Progenitor cell of endocrine pancreas (in vitro differentiated cells): Measurements from ENCODE around the gene COX6A1. TPM values are rescaled to one million over a fixed set of nuclear protein-coding genes. Genes with fewer than 3 reads are reported as not detected.
A peak's percentile ranks its signal among the peaks of the same experiment; 100 is the strongest.

Experiments
- DNase-seq: peaks from one replicate; pipeline ENCODE4 v3.0.0; 2021; ENCODE audit warnings: low spot score; ENCODE audit not compliant: unreplicated experiment
- H3K27ac Mint-ChIP-seq: 2 replicates; pipeline ENCODE4 v1.8.0; 2021; ENCODE audit warnings: mild to moderate bottlenecking, moderate library complexity, mixed read lengths
- H3K27me3 Mint-ChIP-seq: 2 replicates; pipeline ENCODE4 v1.8.0; 2021; ENCODE audit warnings: mixed read lengths
- H3K36me3 Mint-ChIP-seq: 2 replicates; pipeline ENCODE4 v1.8.0; 2022; ENCODE audit warnings: mixed read lengths; ENCODE audit not compliant: insufficient read depth
- H3K4me1 Mint-ChIP-seq: 2 replicates; pipeline ENCODE4 v1.8.0; 2021; ENCODE audit warnings: low read depth, mixed read lengths
- H3K4me3 Mint-ChIP-seq: 2 replicates; pipeline ENCODE4 v1.8.0; 2021; ENCODE audit warnings: low read depth, mild to moderate bottlenecking, moderate library complexity, mixed read lengths
- H3K9me3 Mint-ChIP-seq: 2 replicates; pipeline ENCODE4 v1.8.0; 2021; ENCODE audit warnings: low read depth, mixed read lengths
- CTCF ChIP-seq: fragments of 200-600 bp; sonication (generic); IDR thresholded peaks from one replicate; pipeline ENCODE4 v1.5.0; 2021; ENCODE audit warnings: antibody characterized with exemption, mild to moderate bottlenecking; ENCODE audit not compliant: unreplicated experiment
- total RNA-seq: library from RNA; stranded (reverse); gene quantifications from 2 replicates; pipeline ENCODE4 v1.2.1, GENCODE V29; 2021

COX6A1 gene
- total RNA-seq, 1 donor from 2014 or later, result 318 TPM

- DNase-seq, result no peak
- Mint-ChIP-seq H3K36me3 (peaks cover 11% of the 10 kb centered on the region), H3K9me3 (no peaks in the 10 kb centered on the region), H3K27me3 (no peaks in the 10 kb centered on the region), H3K4me3 (no peak overlapping the region), H3K4me1 (peaks cover 13% of the 10 kb centered on the region), H3K27ac (peak overlapping the region; percentile 18)
- TF ChIP-seq CTCF, result peak; percentile 49
Observed at GRCh38 chr12:120453977-120454376, 16.1 kb downstream of the COX6A1 start.

GRCh38 chr12:120455302-120455701 is 17.4 kb downstream of the COX6A1 start:
- no peak overlapping the region for H3K4me3 Mint-ChIP-seq

GRCh38 chr12:120457133-120457532 is 19.2 kb downstream of the COX6A1 start:
- Mint-ChIP-seq H3K4me3 (no peak overlapping the region), H3K36me3 (peaks cover 21% of the 10 kb centered on the region), H3K9me3 (no peaks in the 10 kb centered on the region), H3K27me3 (no peaks in the 10 kb centered on the region), H3K27ac (peak overlapping the region; percentile 15), H3K4me1 (peaks cover 11% of the 10 kb centered on the region)
- DNase-seq, result no peak
- peak; percentile 47 for TF ChIP-seq CTCF

More at GRCh38 chr12:120455302-120455701, 17.4 kb downstream of the COX6A1 start:
- no peak for TF ChIP-seq CTCF
- H3K27me3 Mint-ChIP-seq, result no peaks in the 10 kb centered on the region
- H3K36me3 Mint-ChIP-seq, result peaks cover 17% of the 10 kb centered on the region
- DNase-seq, result no peak
- H3K4me1 Mint-ChIP-seq, result peaks cover 11% of the 10 kb centered on the region
- no peak overlapping the region for H3K27ac Mint-ChIP-seq
- no peaks in the 10 kb centered on the region for H3K9me3 Mint-ChIP-seq

GRCh38 chr12:120460157-120460556 is 22.2 kb downstream of the COX6A1 start:
- H3K27ac Mint-ChIP-seq, result no peak overlapping the region
- H3K36me3 Mint-ChIP-seq, result peaks cover 29% of the 10 kb centered on the region

GRCh38 chr12:120462099-120462640 is 24.3 kb downstream of the COX6A1 start:
- peaks cover 31% of the 10 kb centered on the region for H3K36me3 Mint-ChIP-seq
- H3K4me1 Mint-ChIP-seq, result peaks cover 10% of the 10 kb centered on the region
- H3K27me3 Mint-ChIP-seq, result no peaks in the 10 kb centered on the region
- H3K27ac Mint-ChIP-seq, result no peak overlapping the region
- H3K4me3 Mint-ChIP-seq, result no peak overlapping the region
- DNase-seq, result no peak
- TF ChIP-seq CTCF, result no peak
- H3K9me3 Mint-ChIP-seq, result no peaks in the 10 kb centered on the region

More at GRCh38 chr12:120460157-120460556, 22.2 kb downstream of the COX6A1 start:
- no peak for TF ChIP-seq CTCF
- H3K27me3 Mint-ChIP-seq, result no peaks in the 10 kb centered on the region
- no peak for DNase-seq
- H3K4me3 Mint-ChIP-seq, result no peak overlapping the region
- H3K9me3 Mint-ChIP-seq, result no peaks in the 10 kb centered on the region
- H3K4me1 Mint-ChIP-seq, result no peaks in the 10 kb centered on the region
